Measurements from ENCODE around the gene DRC7.

DNA sequence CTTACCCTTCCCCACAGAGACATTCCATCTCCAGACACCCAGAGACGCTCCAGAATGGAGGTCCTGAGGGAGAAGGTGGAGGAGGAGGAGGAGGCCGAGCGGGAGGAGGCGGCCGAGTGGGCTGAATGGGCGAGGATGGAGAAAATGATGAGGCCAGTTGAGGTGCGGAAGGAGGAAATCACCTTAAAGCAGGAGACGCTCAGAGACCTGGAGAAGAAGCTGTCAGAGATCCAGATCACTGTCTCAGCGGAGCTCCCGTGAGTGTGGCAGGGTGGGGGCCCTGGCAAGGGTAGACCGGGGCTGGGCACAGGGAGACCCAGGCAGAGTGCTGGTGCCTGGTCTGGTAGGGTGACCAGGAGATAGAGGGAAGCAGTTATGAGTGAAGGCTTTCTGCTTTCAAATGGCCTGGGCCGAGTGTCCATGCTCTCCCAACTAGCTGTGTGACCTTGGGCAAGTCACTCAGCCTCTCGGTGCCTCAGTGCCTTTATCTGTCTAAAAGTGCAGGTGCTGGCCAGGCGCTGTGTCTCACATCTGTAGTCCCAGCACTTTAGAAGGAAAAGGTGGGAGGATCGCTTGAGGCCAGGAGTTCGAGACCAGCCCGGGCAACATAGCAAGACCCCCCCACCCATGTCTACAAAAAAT, 3.4 kb downstream of the DRC7 start:
- TF ChIP-seq, protein P1, sequence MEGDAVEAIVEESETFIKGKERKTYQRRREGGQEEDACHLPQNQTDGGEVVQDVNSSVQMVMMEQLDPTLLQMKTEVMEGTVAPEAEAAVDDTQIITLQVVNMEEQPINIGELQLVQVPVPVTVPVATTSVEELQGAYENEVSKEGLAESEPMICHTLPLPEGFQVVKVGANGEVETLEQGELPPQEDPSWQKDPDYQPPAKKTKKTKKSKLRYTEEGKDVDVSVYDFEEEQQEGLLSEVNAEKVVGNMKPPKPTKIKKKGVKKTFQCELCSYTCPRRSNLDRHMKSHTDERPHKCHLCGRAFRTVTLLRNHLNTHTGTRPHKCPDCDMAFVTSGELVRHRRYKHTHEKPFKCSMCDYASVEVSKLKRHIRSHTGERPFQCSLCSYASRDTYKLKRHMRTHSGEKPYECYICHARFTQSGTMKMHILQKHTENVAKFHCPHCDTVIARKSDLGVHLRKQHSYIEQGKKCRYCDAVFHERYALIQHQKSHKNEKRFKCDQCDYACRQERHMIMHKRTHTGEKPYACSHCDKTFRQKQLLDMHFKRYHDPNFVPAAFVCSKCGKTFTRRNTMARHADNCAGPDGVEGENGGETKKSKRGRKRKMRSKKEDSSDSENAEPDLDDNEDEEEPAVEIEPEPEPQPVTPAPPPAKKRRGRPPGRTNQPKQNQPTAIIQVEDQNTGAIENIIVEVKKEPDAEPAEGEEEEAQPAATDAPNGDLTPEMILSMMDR (IDR thresholded peaks at IDR 0.05; ENCODE audit: low read depth, low read length) = no peak
- no peak for TF ChIP-seq EZH2phosphoT487 (IDR thresholded peaks at IDR 0.05; ENCODE audit: low read depth)

Data from OCI-LY3 (cell line).